Glutamatergic neuron (in vitro differentiated cells): Measurements from ENCODE around the gene MRPL37. TPM values are rescaled to one million over a fixed set of nuclear protein-coding genes. Genes with fewer than 3 reads are reported as not detected.

Source experiments
- DNase-seq: peaks from one replicate; pipeline ENCODE4 v3.0.0; 2022
- H3K27ac Mint-ChIP-seq: one replicate; pipeline ENCODE4 v1.8.0; 2020; ENCODE audit warnings: mild to moderate bottlenecking, mixed read lengths, inconsistent platforms; ENCODE audit not compliant: unreplicated experiment
- H3K27me3 Mint-ChIP-seq: one replicate; pipeline ENCODE4 v1.8.0; 2020; ENCODE audit warnings: mild to moderate bottlenecking, moderate library complexity, mixed read lengths, inconsistent platforms; ENCODE audit not compliant: unreplicated experiment
- H3K36me3 Mint-ChIP-seq: one replicate; pipeline ENCODE4 v1.8.0; 2020; ENCODE audit warnings: mild to moderate bottlenecking, mixed read lengths, inconsistent platforms; ENCODE audit not compliant: unreplicated experiment
- H3K4me1 Mint-ChIP-seq: one replicate; pipeline ENCODE4 v1.8.0; 2020; ENCODE audit warnings: mild to moderate bottlenecking, low read depth, mixed read lengths, inconsistent platforms; ENCODE audit not compliant: unreplicated experiment
- H3K4me3 Mint-ChIP-seq: one replicate; pipeline ENCODE4 v1.8.0; 2020; ENCODE audit warnings: mild to moderate bottlenecking, mixed read lengths, inconsistent platforms; ENCODE audit not compliant: unreplicated experiment
- H3K9me3 Mint-ChIP-seq: one replicate; pipeline ENCODE4 v1.8.0; 2020; ENCODE audit warnings: mild to moderate bottlenecking, moderate library complexity, mixed read lengths, inconsistent platforms; ENCODE audit not compliant: unreplicated experiment
- CTCF ChIP-seq: fragments of 200-600 bp; sonication (generic); IDR thresholded peaks from one replicate; pipeline ENCODE4 v1.5.0; 2021; ENCODE audit not compliant: partially characterized antibody, unreplicated experiment
- total RNA-seq: library from RNA; stranded (reverse); fragmentation: NEBNext Ultra II Directional; extraction: Animal tissue kit (Norgen Biotek cat#: 25700); gene quantifications from one replicate; pipeline ENCODE4 v1.2.1, GENCODE V29; 2021; ENCODE audit not compliant: unreplicated experiment

The MRPL37 gene
- total RNA-seq, 1 donor from 2014 or later = 50.9 TPM

- H3K27me3 Mint-ChIP-seq = peaks cover 3% of the 10 kb centered on the region
Observed at GRCh38 chr1:54156201-54156600, 43.8 kb upstream of the MRPL37 start.

GRCh38 chr1:54156986-54157385 lies 43.0 kb upstream of the MRPL37 start:
- no peak overlapping the region for H3K4me3 Mint-ChIP-seq
- H3K27me3 Mint-ChIP-seq = peaks cover 3% of the 10 kb centered on the region
- DNase-seq = no peak

More at GRCh38 chr1:54156201-54156600, 43.8 kb upstream of the MRPL37 start:
- no peaks in the 10 kb centered on the region for H3K36me3 Mint-ChIP-seq
- no peak for DNase-seq
- no peak overlapping the region for H3K27ac Mint-ChIP-seq
- no peaks in the 10 kb centered on the region for H3K9me3 Mint-ChIP-seq
- peaks cover 11% of the 10 kb centered on the region for H3K4me1 Mint-ChIP-seq
- no peak overlapping the region for H3K4me3 Mint-ChIP-seq
- TF ChIP-seq CTCF = no peak

GRCh38 chr1:54157401-54157800 lies 42.6 kb upstream of the MRPL37 start:
- no peaks in the 10 kb centered on the region for H3K36me3 Mint-ChIP-seq
- no peak for TF ChIP-seq CTCF
- H3K4me3 Mint-ChIP-seq = no peak overlapping the region

More at GRCh38 chr1:54156986-54157385, 43.0 kb upstream of the MRPL37 start:
- H3K27ac Mint-ChIP-seq = no peak overlapping the region
- H3K36me3 Mint-ChIP-seq = no peaks in the 10 kb centered on the region
- no peak for TF ChIP-seq CTCF
- peaks cover 2% of the 10 kb centered on the region for H3K9me3 Mint-ChIP-seq
- H3K4me1 Mint-ChIP-seq = peaks cover 11% of the 10 kb centered on the region

GRCh38 chr1:54158071-54158470 lies 41.9 kb upstream of the MRPL37 start:
- no peak for TF ChIP-seq CTCF
- Mint-ChIP-seq H3K27ac (no peak overlapping the region), H3K27me3 (peaks cover 2% of the 10 kb centered on the region), H3K4me3 (no peak overlapping the region), H3K9me3 (peaks cover 2% of the 10 kb centered on the region), H3K4me1 (peaks cover 11% of the 10 kb centered on the region), H3K36me3 (no peaks in the 10 kb centered on the region)
- DNase-seq = no peak

More at GRCh38 chr1:54157401-54157800, 42.6 kb upstream of the MRPL37 start:
- no peak for DNase-seq
- peaks cover 3% of the 10 kb centered on the region for H3K27me3 Mint-ChIP-seq
- H3K27ac Mint-ChIP-seq = no peak overlapping the region
- H3K4me1 Mint-ChIP-seq = peaks cover 11% of the 10 kb centered on the region
- H3K9me3 Mint-ChIP-seq = peaks cover 2% of the 10 kb centered on the region

- no peak for TF ChIP-seq CTCF
- no peak for DNase-seq
- H3K4me1 Mint-ChIP-seq = peaks cover 9% of the 10 kb centered on the region
- H3K27me3 Mint-ChIP-seq = peaks cover 4% of the 10 kb centered on the region
- no peaks in the 10 kb centered on the region for H3K36me3 Mint-ChIP-seq
- peaks cover 2% of the 10 kb centered on the region for H3K9me3 Mint-ChIP-seq
- no peak overlapping the region for H3K27ac Mint-ChIP-seq
- no peak overlapping the region for H3K4me3 Mint-ChIP-seq
Observed at GRCh38 chr1:54159733-54160316, 40.1 kb upstream of the MRPL37 start.
